Astrocyte (in vitro differentiated cells and primary cell): Measurements from ENCODE around the gene CHGA. TPM values are rescaled to one million over a fixed set of nuclear protein-coding genes. Genes with fewer than 3 reads are reported as not detected.
A peak's percentile ranks its signal among the peaks of the same experiment; 100 is the strongest.

Experiments used
- DNase-seq: peaks from one replicate; pipeline ENCODE4 v3.0.0-alpha.2; 2010; ENCODE audit warnings: low read depth
- FAIRE-seq: peaks from 2 replicates; lab custom pipeline; 2011; peaks lifted over from hg19 to GRCh38; lab: Jason Lieb, UNC
- H2AFZ ChIP-seq: 2 replicates; pipeline ENCODE4 v1.6.0; 2012; ENCODE audit warnings: low read depth, low read length, inconsistent platforms
- H3K27ac ChIP-seq: 2 replicates; pipeline ENCODE4 v1.5.1; 2011; ENCODE audit warnings: low read depth, low read length, inconsistent platforms
- H3K27me3 ChIP-seq: 2 replicates; pipeline ENCODE4 v1.6.0; 2011; ENCODE audit warnings: low read length, inconsistent platforms; ENCODE audit not compliant: insufficient read depth
- H3K36me3 ChIP-seq: 2 replicates; pipeline ENCODE4 v1.5.1; 2011; ENCODE audit warnings: low read length, inconsistent platforms; ENCODE audit not compliant: insufficient read depth
- H3K4me1 ChIP-seq: 2 replicates; pipeline ENCODE4 v1.5.1; 2011; ENCODE audit warnings: low read length, inconsistent platforms; ENCODE audit not compliant: insufficient read depth
- H3K4me2 ChIP-seq: 2 replicates; pipeline ENCODE4 v1.6.0; 2012; ENCODE audit warnings: low read length, inconsistent platforms
- H3K4me3 ChIP-seq: 2 replicates; pipeline ENCODE4 v1.5.1; 2011; ENCODE audit warnings: low read depth, mild to moderate bottlenecking, low read length, inconsistent platforms; ENCODE audit not compliant: insufficient read depth
- H3K79me2 ChIP-seq: 2 replicates; pipeline ENCODE4 v1.6.0; 2012; ENCODE audit warnings: mild to moderate bottlenecking, low read length, inconsistent platforms; ENCODE audit not compliant: insufficient read depth
- H3K9ac ChIP-seq: 2 replicates; pipeline ENCODE4 v1.6.0; 2012; ENCODE audit warnings: mild to moderate bottlenecking, low read length, inconsistent platforms
- H3K9me3 ChIP-seq: 2 replicates; pipeline ENCODE4 v1.5.1; 2012; ENCODE audit warnings: low read depth, mild to moderate bottlenecking, low read length, inconsistent platforms; ENCODE audit not compliant: insufficient read depth
- H4K20me1 ChIP-seq: 2 replicates; pipeline ENCODE4 v1.6.0; 2012; ENCODE audit warnings: low read length, inconsistent platforms; ENCODE audit not compliant: insufficient read depth
- H3K27ac Mint-ChIP-seq: one replicate; pipeline ENCODE4 v1.8.0; 2021; ENCODE audit warnings: mild to moderate bottlenecking, mixed read lengths; ENCODE audit not compliant: unreplicated experiment
- H3K27me3 Mint-ChIP-seq: one replicate; pipeline ENCODE4 v1.8.0; 2021; ENCODE audit warnings: low read depth, mixed read lengths; ENCODE audit not compliant: unreplicated experiment
- H3K36me3 Mint-ChIP-seq: one replicate; pipeline ENCODE4 v1.8.0; 2021; ENCODE audit warnings: low read depth, mixed read lengths; ENCODE audit not compliant: unreplicated experiment
- H3K4me1 Mint-ChIP-seq: one replicate; pipeline ENCODE4 v1.8.0; 2021; ENCODE audit warnings: low read depth, mixed read lengths; ENCODE audit not compliant: unreplicated experiment
- H3K4me3 Mint-ChIP-seq: one replicate; pipeline ENCODE4 v1.8.0; 2021; ENCODE audit warnings: mild to moderate bottlenecking, moderate library complexity, mixed read lengths; ENCODE audit not compliant: unreplicated experiment
- H3K9me3 Mint-ChIP-seq: one replicate; pipeline ENCODE4 v1.8.0; 2021; ENCODE audit warnings: mild to moderate bottlenecking, mixed read lengths; ENCODE audit not compliant: unreplicated experiment
- CTCF ChIP-seq: IDR thresholded peaks from 2 replicates; pipeline ENCODE4 v1.5.1; 2011; ENCODE audit warnings: low read depth, mild to moderate bottlenecking, inconsistent platforms, low read length, moderate library complexity; ENCODE audit not compliant: insufficient read depth
- EZH2 ChIP-seq: IDR thresholded peaks from 2 replicates; pipeline ENCODE4 v1.6.1; 2012; ENCODE audit warnings: mild to moderate bottlenecking, low read length, inconsistent platforms; ENCODE audit not compliant: insufficient read depth
- total RNA-seq: library from RNA; stranded (reverse); gene quantifications from 2 replicates; pipeline ENCODE4 v1.2.1, GENCODE V29; 2021

The CHGA gene
- total RNA-seq, 1 donor from 2014 or later = not detected

- no peak overlapping the region for H3K4me3 Mint-ChIP-seq
- Histone ChIP-seq H2AFZ (no peak overlapping the region), H3K36me3 (peaks cover 2% of the 10 kb centered on the region), H4K20me1 (peaks cover 17% of the 10 kb centered on the region), H3K4me3 (no peak overlapping the region), H3K4me2 (no peak overlapping the region), H3K9me3 (no peaks in the 10 kb centered on the region), H3K27me3 (peaks cover 3% of the 10 kb centered on the region), H3K27ac (no peak overlapping the region), H3K4me1 (peaks cover 3% of the 10 kb centered on the region), H3K9ac (no peak overlapping the region), H3K79me2 (no peaks in the 10 kb centered on the region)
- H3K9me3 Mint-ChIP-seq = no peaks in the 10 kb centered on the region
- TF ChIP-seq EZH2 = no peak
- no peak for TF ChIP-seq CTCF
- peaks cover 6% of the 10 kb centered on the region for H3K36me3 Mint-ChIP-seq
- FAIRE-seq = no peak
- H3K27me3 Mint-ChIP-seq = peaks cover 52% of the 10 kb centered on the region
- no peak for DNase-seq
- H3K4me1 Mint-ChIP-seq = peaks cover 4% of the 10 kb centered on the region
- H3K27ac Mint-ChIP-seq = no peak overlapping the region
These were observed 28.3 kb downstream of the CHGA start for GRCh38 chr14:92951261-92951660.

GRCh38 chr14:92951912-92952471 is 29.0 kb downstream of the CHGA start:
- Mint-ChIP-seq H3K27me3 (peaks cover 51% of the 10 kb centered on the region), H3K4me1 (no peaks in the 10 kb centered on the region), H3K4me3 (no peak overlapping the region), H3K36me3 (peaks cover 6% of the 10 kb centered on the region), H3K27ac (no peak overlapping the region), H3K9me3 (no peaks in the 10 kb centered on the region)
- Histone ChIP-seq H3K9me3 (no peaks in the 10 kb centered on the region), H3K4me3 (no peak overlapping the region), H3K4me2 (no peak overlapping the region), H3K9ac (no peak overlapping the region), H3K27me3 (peaks cover 3% of the 10 kb centered on the region), H3K27ac (no peak overlapping the region), H3K4me1 (no peaks in the 10 kb centered on the region), H4K20me1 (peaks cover 17% of the 10 kb centered on the region), H2AFZ (peak overlapping the region; percentile 36), H3K36me3 (peaks cover 2% of the 10 kb centered on the region), H3K79me2 (no peaks in the 10 kb centered on the region)
- DNase-seq (peak; percentile 12), FAIRE-seq (no peak)
- TF ChIP-seq CTCF = peak; percentile 79
- TF ChIP-seq EZH2 = no peak
